H9 (cell line): ENCODE results near the gene RBMS3. TPM values are rescaled to one million over a fixed set of nuclear protein-coding genes. Genes with fewer than 3 reads are reported as not detected.

Experiments used
- DNase-seq: peaks from one replicate; pipeline ENCODE4 v3.0.0-alpha.2; 2017
- H2AFZ ChIP-seq: one replicate; pipeline ENCODE4 v1.6.1; 2013; ENCODE audit warnings: mild to moderate bottlenecking, low read length, control low read depth, moderate library complexity
- H2AK5ac ChIP-seq: 2 replicates; pipeline ENCODE4 v1.6.1; 2013; ENCODE audit warnings: low read length, control low read depth, mixed read lengths; ENCODE audit not compliant: insufficient read length
- H2BK120ac ChIP-seq: one replicate; pipeline ENCODE4 v1.6.1; 2013; ENCODE audit warnings: low read depth, mild to moderate bottlenecking, low read length, control low read depth, inconsistent platforms; ENCODE audit not compliant: poor library complexity, severe bottlenecking
- H2BK12ac ChIP-seq: 2 replicates; pipeline ENCODE4 v1.6.1; 2013; ENCODE audit warnings: low read length, control low read depth, mixed read lengths, low read depth; ENCODE audit not compliant: insufficient read length
- H2BK15ac ChIP-seq: 2 replicates; pipeline ENCODE4 v1.6.1; 2013; ENCODE audit warnings: low read depth, low read length, control low read depth
- H2BK20ac ChIP-seq: one replicate; pipeline ENCODE4 v1.6.1; 2013; ENCODE audit warnings: low read depth, mild to moderate bottlenecking, low read length, control low read depth, inconsistent platforms; ENCODE audit not compliant: poor library complexity, severe bottlenecking
- H2BK5ac ChIP-seq: 2 replicates; pipeline ENCODE4 v1.6.1; 2013; ENCODE audit warnings: low read length, control low read depth, mixed read lengths; ENCODE audit not compliant: insufficient read length
- H3K14ac ChIP-seq: 2 replicates; pipeline ENCODE4 v1.6.1; 2013; ENCODE audit warnings: low read length, control low read depth; ENCODE audit not compliant: insufficient read depth
- H3K18ac ChIP-seq: 2 replicates; pipeline ENCODE4 v1.6.1; 2013; ENCODE audit warnings: low read depth, mild to moderate bottlenecking, mixed read lengths, low read length, control low read depth; ENCODE audit not compliant: insufficient read length
- H3K23ac ChIP-seq: 2 replicates; pipeline ENCODE4 v1.6.1; 2013; ENCODE audit warnings: low read length, control low read depth, mixed read lengths, low read depth; ENCODE audit not compliant: insufficient read length
- H3K23me2 ChIP-seq: 2 replicates; pipeline ENCODE4 v1.6.1; 2013; ENCODE audit warnings: low read depth, mild to moderate bottlenecking, mixed read lengths, low read length, control low read depth; ENCODE audit not compliant: insufficient read length, poor library complexity, severe bottlenecking
- H3K27ac ChIP-seq: 2 replicates; pipeline ENCODE4 v1.5.1; 2013; ENCODE audit warnings: low read length, control low read depth, mixed read lengths, low read depth; ENCODE audit not compliant: insufficient read length
- H3K27me3 ChIP-seq: 2 replicates; pipeline ENCODE4 v1.6.1; 2013; ENCODE audit warnings: low read length, control low read depth, inconsistent platforms; ENCODE audit not compliant: insufficient read depth
- H3K4ac ChIP-seq: 2 replicates; pipeline ENCODE4 v1.6.1; 2013; ENCODE audit warnings: low read depth, mild to moderate bottlenecking, control low read depth, inconsistent platforms, low read length, moderate library complexity
- H3K4me1 ChIP-seq: 2 replicates; pipeline ENCODE4 v1.6.1; 2013; ENCODE audit warnings: low read length, control low read depth, inconsistent platforms; ENCODE audit not compliant: insufficient read depth
- H3K4me2 ChIP-seq: 2 replicates; pipeline ENCODE4 v1.6.1; 2013; ENCODE audit warnings: low read length, control low read depth, mixed read lengths; ENCODE audit not compliant: insufficient read length, insufficient read depth
- H3K56ac ChIP-seq: 2 replicates; pipeline ENCODE4 v1.6.1; 2013; ENCODE audit warnings: low read depth, mild to moderate bottlenecking, mixed read lengths, low read length, control low read depth; ENCODE audit not compliant: insufficient read length
- H3K79me1 ChIP-seq: 2 replicates; pipeline ENCODE4 v1.6.1; 2013; ENCODE audit warnings: low read depth, mild to moderate bottlenecking, moderate library complexity, low read length, control low read depth, inconsistent platforms; ENCODE audit not compliant: insufficient read depth, poor library complexity, severe bottlenecking
- H3K79me2 ChIP-seq: 2 replicates; pipeline ENCODE4 v1.6.1; 2013; ENCODE audit warnings: low read length, control low read depth, inconsistent platforms; ENCODE audit not compliant: insufficient read depth
- H3K9ac ChIP-seq: 2 replicates; pipeline ENCODE4 v1.6.1; 2013; ENCODE audit warnings: low read length, control low read depth, mixed read lengths; ENCODE audit not compliant: insufficient read length; ENCODE audit errors: extremely low read depth
- H3K9me3 ChIP-seq: one replicate; pipeline ENCODE4 v1.6.1; 2013; ENCODE audit warnings: low read depth, low read length, inconsistent platforms; ENCODE audit not compliant: control insufficient read depth
- H3T11ph ChIP-seq: one replicate; pipeline ENCODE4 v1.6.1; 2013; ENCODE audit warnings: mild to moderate bottlenecking, low read length, control low read depth, inconsistent platforms
- H4K20me1 ChIP-seq: one replicate; pipeline ENCODE4 v1.6.1; 2013; ENCODE audit not compliant: control insufficient read depth, insufficient read length, insufficient read depth
- H4K5ac ChIP-seq: 2 replicates; pipeline ENCODE4 v1.6.1; 2013; ENCODE audit warnings: low read depth, mild to moderate bottlenecking, mixed read lengths, low read length, control low read depth; ENCODE audit not compliant: insufficient read length
- H4K8ac ChIP-seq: replicated peaks from 2 replicates; pipeline ENCODE4 v1.6.1; 2013; ENCODE audit warnings: low read length, control low read depth, mixed read lengths, low read depth; ENCODE audit not compliant: insufficient read length
- H4K91ac ChIP-seq: 2 replicates; pipeline ENCODE4 v1.6.1; 2013; ENCODE audit warnings: low read depth, mild to moderate bottlenecking, moderate library complexity, mixed read lengths, low read length, control low read depth; ENCODE audit not compliant: insufficient read length
- H3K27ac Mint-ChIP-seq, 3 experiments: 2 replicates in 2 of 3; 3 replicates in 1 of 3; pipeline ENCODE4 v1.8.0; 2020 to 2021; ENCODE audit warnings: mixed read lengths in 3 of 3, mild to moderate bottlenecking in 1 of 3, moderate library complexity in 1 of 3
- H3K27me3 Mint-ChIP-seq: 2 replicates; pipeline ENCODE4 v1.8.0; 2021; ENCODE audit warnings: low read depth, mild to moderate bottlenecking, moderate library complexity, mixed read lengths
- H3K36me3 Mint-ChIP-seq, 3 experiments: 2 replicates in 2 of 3; 3 replicates in 1 of 3; pipeline ENCODE4 v1.8.0; 2020 to 2021; ENCODE audit warnings: low read depth in 3 of 3, mixed read lengths in 3 of 3; ENCODE audit not compliant: insufficient read depth in 1 of 3
- H3K4me1 Mint-ChIP-seq, 2 experiments: 2 replicates each; pipeline ENCODE4 v1.8.0; 2020; ENCODE audit warnings: mixed read lengths in 2 of 2
- H3K4me3 Mint-ChIP-seq, 2 experiments: 2 replicates in 1 of 2; 3 replicates in 1 of 2; pipeline ENCODE4 v1.8.0; 2020 to 2021; ENCODE audit warnings: mild to moderate bottlenecking in 2 of 2, mixed read lengths in 2 of 2, moderate library complexity in 1 of 2
- H3K9me3 Mint-ChIP-seq, 2 experiments: 2 replicates in 1 of 2; 3 replicates in 1 of 2; pipeline ENCODE4 v1.8.0; 2020; ENCODE audit warnings: mild to moderate bottlenecking in 2 of 2, mixed read lengths in 2 of 2, moderate library complexity in 1 of 2
- WGBS: extraction: QIAGEN DNeasy Blood & Tissue Kit; methylation state at CpG from one replicate; pipeline ENCODE4 v1.1.7; 2013; ENCODE audit warnings: missing lambda C conversion rate, low lambda C conversion rate, mixed read lengths; ENCODE audit not compliant: insufficient read length; ENCODE audit errors: extremely low coverage; 5-methylcytosine and 5-hydroxymethylcytosine counted together
- total RNA-seq: library from RNA; stranded (reverse); gene quantifications from 2 replicates; pipeline ENCODE4 v1.2.1, GENCODE V29; 2021
- TF ChIP-seq, protein P1 (sequence below): fragments of 200-600 bp; sonication (generic); conservative IDR thresholded peaks from 3 replicates; pipeline ENCODE4 v1.8.0; 2021; ENCODE audit warnings: antibody characterized with exemption, mild to moderate bottlenecking

RBMS3 gene
- total RNA-seq, 1 experiment from 2014 or later, result 8.1 TPM

DNA sequence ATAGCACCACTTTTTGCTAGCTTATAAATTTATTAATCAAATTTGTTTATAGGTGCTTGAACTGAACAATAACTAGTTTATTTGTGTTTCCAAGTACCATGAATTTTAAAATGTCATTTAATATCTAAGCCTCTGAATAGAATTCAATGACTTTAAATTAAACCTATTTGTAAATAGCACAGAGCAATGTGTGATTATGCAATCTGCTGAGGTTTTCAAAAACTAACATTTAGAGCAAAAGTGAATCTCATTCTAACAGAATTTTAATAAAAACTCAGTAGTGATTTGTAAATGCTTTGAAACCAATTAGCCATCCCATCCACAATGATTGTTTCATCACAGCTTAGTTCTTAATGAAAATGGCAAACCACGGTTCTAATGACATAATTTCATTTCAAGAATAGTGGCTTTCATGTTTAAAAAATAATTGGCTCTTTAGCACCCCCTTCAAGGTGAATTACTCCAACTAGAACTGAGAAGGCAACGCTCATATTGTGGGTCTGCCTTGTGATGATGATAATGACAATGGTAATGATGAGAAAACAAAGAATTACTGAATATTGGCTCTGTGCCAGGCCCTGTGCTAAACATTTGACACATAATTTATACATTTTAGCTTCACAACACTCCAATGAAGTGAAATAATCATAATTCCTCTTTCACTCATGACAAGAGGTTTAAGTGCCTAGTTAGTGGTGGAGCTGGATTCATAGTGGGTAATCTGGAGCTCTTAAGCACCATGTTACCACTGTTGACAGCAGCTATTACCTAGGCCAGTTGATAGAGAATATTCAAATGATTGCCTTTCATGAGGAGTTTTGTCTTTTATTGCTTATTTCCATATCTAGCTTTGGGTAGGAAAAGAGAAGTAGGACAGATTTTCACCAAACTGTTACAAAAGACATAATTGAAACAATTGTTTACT is 145.7 kb downstream of the RBMS3 start:
- Histone ChIP-seq H3K4ac (no peak overlapping the region), H2BK20ac (no peak overlapping the region), H3K79me1 (no peaks in the 10 kb centered on the region), H3K9ac (no peak overlapping the region), H2BK15ac (no peak overlapping the region), H4K5ac (no peak overlapping the region), H3K27ac (no peak overlapping the region), H2AFZ (no peak overlapping the region), H3K79me2 (no peaks in the 10 kb centered on the region), H3K23me2 (no peaks in the 10 kb centered on the region), H3K23ac (no peak overlapping the region), H3T11ph (no peak overlapping the region), H2AK5ac (no peak overlapping the region), H2BK12ac (no peak overlapping the region), H3K14ac (no peak overlapping the region), H3K27me3 (no peaks in the 10 kb centered on the region), H4K91ac (no peak overlapping the region), H4K8ac (no peak overlapping the region), H3K56ac (no peak overlapping the region), H2BK5ac (no peak overlapping the region), H3K4me1 (no peaks in the 10 kb centered on the region; the same call in 1 of the 2 replicates), H3K18ac (no peak overlapping the region), H3K4me2 (no peak overlapping the region), H3K9me3 (no peaks in the 10 kb centered on the region), H2BK120ac (no peak overlapping the region), H4K20me1 (no peaks in the 10 kb centered on the region)
- TF ChIP-seq, protein P1, sequence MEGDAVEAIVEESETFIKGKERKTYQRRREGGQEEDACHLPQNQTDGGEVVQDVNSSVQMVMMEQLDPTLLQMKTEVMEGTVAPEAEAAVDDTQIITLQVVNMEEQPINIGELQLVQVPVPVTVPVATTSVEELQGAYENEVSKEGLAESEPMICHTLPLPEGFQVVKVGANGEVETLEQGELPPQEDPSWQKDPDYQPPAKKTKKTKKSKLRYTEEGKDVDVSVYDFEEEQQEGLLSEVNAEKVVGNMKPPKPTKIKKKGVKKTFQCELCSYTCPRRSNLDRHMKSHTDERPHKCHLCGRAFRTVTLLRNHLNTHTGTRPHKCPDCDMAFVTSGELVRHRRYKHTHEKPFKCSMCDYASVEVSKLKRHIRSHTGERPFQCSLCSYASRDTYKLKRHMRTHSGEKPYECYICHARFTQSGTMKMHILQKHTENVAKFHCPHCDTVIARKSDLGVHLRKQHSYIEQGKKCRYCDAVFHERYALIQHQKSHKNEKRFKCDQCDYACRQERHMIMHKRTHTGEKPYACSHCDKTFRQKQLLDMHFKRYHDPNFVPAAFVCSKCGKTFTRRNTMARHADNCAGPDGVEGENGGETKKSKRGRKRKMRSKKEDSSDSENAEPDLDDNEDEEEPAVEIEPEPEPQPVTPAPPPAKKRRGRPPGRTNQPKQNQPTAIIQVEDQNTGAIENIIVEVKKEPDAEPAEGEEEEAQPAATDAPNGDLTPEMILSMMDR, result no peak
- no CpG with 5 or more reads among the region's 2 CpGs for WGBS
- H3K4me1 Mint-ChIP-seq, result peaks cover 12 to 16% of the 10 kb centered on the region in 2 experiments
- no peak overlapping the region; a peak in 1 of 7 replicates for H3K27ac Mint-ChIP-seq
- no peak for DNase-seq
- H3K4me3 Mint-ChIP-seq, result no peak overlapping the region
- H3K36me3 Mint-ChIP-seq, result no peaks in the 10 kb centered on the region
- no peaks in the 10 kb centered on the region for H3K27me3 Mint-ChIP-seq
- no peaks in the 10 kb centered on the region for H3K9me3 Mint-ChIP-seq
